Activated CD4-positive, alpha-beta T cell treated with anti-CD3 and anti-CD28 coated beads for 1 hour (primary cell): ENCODE results near the gene CTNNA3.

Experiments used
- DNase-seq: peaks from one replicate; pipeline ENCODE4 v3.0.0-alpha.2; 2020

Gene CTNNA3

DNA sequence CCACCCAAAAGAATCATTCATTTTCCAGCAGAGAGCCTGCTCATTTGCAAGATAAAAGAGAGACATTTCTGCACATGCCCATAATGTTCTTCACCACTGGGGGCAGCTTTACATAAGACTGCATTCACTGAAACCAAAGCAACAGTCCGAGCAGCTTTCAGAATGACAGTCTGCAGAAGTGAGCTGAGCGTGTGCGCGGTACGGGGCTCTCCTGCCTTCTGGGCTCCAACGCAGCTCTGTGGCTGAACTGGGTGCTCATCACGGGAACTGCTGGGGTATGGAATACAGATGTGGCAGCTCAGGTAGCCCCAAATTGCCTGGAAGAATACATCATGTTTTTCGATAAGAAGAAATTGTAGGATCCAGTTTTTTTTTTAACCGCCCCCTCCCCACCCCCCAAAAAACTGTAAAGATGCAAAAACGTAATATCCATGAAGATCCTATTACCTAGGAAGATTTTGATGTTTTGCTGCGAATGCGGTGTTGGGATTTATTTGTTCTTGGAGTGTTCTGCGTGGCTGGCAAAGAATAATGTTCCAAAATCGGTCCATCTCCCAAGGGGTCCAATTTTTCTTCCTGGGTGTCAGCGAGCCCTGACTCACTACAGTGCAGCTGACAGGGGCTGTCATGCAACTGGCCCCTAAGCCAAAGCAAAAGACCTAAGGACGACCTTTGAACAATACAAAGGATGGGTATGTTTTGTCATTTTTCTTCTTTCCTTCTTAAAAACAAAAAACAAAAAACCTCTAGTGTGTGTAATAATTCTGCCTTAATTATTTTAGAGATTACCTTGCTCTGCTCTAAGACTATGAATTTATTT lies 769.9 kb downstream of the CTNNA3 start, which contains the start of gene LRRTM3:
Gene LRRTM3, plus strand, starts transcription at position 141 of the 820 bp plus-strand sequence.
- no peak for DNase-seq

DNA sequence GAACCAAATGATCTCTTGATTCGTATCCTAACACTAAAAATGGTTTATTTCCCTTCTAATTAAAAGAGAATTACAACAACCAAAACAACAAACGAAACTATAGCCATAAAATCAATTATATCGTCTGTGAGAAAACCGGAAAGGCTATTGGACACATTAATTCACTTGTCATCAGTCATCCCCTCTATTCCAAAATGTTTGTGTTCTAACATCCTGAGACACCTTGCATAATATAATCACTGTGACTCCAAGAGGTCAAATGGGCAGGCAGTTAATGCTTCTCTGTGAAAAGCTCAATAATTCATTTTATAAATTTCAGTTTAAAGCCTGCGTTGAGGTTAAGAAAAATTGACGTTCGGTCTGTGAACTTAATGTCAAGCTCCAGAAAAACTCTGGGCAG lies 770.6 kb downstream of the CTNNA3 start:
- DNase-seq: no peak

- DNase-seq: no peak
Measured at GRCh38 chr10:66924674-66925345, 771.2 kb downstream of the CTNNA3 start.

- DNase-seq: no peak
Measured at GRCh38 chr10:66919248-66919647, 776.7 kb downstream of the CTNNA3 start.

- no peak for DNase-seq
Measured at GRCh38 chr10:66917104-66917503, 778.9 kb downstream of the CTNNA3 start.

DNA sequence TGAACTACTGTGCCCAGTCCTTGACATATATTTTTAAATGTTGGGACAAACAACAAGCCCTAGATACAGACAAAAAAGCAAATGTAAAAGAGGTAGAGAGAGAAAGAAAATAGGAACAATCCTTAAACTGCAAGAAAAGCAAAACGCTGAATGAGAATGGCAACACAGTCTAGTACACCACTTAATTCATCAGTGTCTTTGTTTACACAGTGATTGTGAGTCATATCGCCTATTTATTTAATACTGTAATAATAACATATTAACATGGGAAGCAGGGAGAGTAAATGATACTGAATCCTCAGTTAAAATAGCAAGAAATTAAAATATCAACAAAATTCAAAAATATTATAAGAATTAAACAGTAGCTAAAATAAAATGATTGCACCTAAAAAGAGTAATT lies 780.0 kb downstream of the CTNNA3 start:
- DNase-seq: no peak

DNA sequence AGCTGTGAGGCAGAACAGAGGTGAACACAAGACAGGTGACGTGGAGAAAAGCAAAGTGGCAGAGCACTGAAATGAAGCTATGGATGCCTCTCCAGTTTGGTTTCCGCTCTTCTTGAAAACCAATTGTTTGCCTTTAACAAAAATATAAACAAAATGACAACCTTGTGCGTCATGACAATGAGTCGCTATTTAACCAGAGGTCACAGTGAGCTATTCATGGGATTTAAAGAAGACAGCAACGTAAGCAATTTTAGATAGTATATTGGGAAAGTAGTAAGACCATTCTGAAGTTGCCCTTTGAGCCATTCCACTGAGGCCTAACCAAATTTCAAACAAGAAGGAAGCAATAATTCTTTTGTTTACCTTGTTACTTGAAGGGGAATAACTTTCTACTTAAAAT lies 785.3 kb downstream of the CTNNA3 start:
- DNase-seq: no peak

DNA sequence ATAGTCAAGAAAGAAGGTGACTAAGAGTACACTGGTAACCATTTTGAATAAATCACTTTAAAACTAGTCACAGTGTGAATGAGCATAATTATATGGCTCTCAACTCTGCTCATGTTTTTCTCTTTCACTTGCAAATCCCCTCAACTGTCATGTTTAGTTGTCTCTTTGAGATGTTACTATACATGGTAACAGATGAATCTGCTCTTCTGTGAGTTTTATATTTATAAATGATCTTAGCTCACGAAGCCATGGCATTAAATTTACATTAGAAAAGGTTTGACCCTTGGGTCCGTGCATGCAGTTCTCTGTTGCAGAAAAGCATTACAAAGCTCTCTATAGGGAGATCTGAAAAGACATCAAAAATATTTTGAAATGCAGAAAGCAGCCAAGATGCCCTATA lies 803.1 kb downstream of the CTNNA3 start:
- no peak for DNase-seq

- DNase-seq: no peak
Measured at GRCh38 chr10:66888237-66888636, 807.8 kb downstream of the CTNNA3 start.

- no peak for DNase-seq
Measured at GRCh38 chr10:66886848-66887247, 809.1 kb downstream of the CTNNA3 start.

DNA sequence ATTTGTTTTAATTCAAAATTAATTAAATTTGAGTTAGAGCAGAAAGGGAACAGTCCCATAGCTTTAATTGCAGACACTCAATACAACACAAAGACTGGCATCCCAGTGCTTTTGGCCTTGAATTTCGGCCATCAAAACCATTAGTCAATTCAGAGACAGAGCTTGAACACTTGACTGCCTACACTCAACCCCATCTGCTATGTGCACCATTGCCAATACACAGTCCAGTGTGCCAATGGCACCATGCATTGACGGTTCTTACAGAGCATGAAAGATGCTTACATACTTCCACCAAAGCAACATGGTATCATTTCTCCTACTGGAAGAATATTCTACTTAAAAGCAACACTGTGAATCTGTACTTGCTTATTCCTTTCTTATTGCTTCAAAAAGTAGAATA lies 813.7 kb downstream of the CTNNA3 start:
- no peak for DNase-seq

DNA sequence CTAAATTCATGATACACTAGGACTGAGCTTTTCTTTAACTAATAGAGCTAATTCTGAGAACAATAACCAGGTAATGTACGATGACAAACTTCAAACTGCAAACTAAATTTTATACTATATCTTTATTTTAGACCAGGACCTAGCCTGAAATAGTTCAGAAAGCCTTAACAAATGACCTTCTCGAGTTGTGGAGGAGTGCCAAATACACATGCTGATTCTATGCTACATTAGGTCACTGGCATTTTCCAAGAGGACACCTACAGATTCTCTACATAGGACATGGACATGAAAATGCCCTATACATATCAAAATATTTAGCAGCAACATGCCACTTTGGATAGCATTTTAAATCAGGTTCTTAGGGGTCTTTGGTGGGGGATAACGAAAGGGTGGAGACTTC lies 814.2 kb downstream of the CTNNA3 start:
- DNase-seq: no peak

DNA sequence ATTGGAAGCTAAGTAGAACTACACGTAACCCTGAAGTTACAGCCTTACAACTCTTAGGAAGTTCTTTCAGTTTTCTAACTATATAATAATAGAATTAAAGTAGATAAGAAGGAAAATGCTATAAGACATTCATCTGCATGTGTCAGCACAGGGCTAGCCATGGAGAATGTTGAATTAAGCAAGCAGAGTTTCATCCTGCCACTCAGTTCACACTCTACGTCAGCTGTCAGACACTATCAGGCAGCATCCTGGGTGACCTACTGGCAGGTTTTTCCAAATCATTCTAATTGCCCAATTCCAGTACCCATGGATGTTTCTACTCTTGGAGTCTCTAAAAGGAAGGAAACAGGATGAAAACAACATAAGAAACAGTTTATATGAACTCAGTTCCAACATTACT lies 815.2 kb downstream of the CTNNA3 start:
- no peak for DNase-seq

GRCh38 chr10:66880292-66880691 lies 815.7 kb downstream of the CTNNA3 start:
- no peak for DNase-seq

DNA sequence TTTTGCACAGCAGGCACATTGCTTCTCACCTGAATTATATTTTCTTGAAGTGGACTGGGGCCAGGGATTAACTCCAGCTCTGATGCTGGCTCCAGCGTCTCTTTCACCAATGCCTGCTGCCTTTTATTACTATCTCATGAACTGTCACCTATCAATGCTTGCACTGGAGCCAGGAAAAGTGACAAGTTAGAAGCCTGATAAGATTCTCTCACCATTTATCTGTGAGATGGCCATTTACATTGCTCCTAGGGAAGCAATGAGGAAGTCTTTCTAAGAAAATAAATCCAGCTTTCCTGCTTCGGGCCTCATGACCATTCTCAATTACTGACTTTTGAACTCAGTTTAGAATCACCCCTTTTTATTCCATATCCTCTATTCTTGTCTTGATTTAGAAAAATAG lies 818.6 kb downstream of the CTNNA3 start:
- no peak for DNase-seq

DNA sequence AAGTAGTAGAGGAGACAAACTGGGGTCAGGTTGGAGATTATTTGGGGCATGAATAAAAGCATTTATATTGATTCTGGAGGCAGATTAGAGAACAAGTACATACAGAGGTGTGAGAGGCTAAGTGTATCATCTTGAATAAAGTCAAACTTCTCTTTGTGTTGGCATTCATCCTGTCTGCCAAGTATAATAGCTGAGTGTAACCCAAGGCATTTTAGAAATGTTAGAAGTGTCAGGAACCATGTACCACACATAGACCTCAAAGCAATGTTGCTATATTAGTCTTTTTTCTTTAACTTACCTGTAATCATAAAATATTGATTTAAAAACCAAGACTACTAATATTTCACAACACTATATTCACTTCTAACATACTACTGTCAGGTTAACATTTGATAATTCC lies 826.4 kb downstream of the CTNNA3 start:
- no peak for DNase-seq

DNA sequence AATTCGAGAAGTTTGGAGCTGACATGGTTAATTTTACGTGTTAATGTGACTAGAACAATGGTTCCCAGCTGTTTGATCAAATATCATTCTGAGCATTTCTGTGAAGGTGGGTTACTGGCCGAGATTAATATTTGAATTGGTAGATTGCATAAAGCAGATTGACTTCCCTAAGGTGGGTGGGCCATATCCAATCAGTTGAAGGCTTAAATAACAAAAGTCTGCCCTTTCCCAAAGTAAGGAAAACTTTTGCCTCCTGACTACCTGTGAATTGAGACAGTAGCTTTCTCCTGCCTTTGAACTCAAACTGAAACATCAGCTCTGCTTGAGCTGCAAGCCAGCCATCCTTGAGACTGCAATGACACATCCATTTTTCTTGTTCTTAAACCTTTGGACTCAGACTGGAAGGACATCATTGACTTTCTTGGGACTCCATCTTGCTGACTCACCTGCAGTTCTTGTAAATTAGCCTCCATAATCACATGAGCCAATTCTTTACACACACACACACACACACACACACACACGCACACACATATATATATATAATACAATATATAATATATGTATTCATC lies 833.2 kb downstream of the CTNNA3 start:
- no peak for DNase-seq

- no peak for DNase-seq
Measured at GRCh38 chr10:66860376-66860945, 835.5 kb downstream of the CTNNA3 start.

- no peak for DNase-seq
Measured at GRCh38 chr10:66852811-66853210, 843.2 kb downstream of the CTNNA3 start.

DNA sequence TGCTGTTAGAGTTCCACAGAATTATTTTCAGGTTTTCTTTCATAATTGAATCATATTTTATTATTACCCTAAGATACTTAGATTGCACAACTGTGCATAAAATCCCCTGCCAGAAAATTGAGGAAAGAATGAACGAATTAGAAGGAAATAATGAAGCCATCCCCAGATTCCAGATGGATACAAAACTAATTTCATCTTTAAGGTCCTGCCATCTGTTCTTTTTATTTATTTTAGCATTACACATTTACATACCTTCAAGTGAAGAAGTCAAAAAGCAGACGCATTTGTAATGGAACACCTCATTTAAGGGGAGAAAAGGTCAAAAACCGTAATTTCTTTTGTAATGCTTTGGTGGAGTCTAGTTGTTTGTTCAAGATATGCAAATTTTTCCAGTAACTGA lies 847.1 kb downstream of the CTNNA3 start:
- DNase-seq: no peak

DNA sequence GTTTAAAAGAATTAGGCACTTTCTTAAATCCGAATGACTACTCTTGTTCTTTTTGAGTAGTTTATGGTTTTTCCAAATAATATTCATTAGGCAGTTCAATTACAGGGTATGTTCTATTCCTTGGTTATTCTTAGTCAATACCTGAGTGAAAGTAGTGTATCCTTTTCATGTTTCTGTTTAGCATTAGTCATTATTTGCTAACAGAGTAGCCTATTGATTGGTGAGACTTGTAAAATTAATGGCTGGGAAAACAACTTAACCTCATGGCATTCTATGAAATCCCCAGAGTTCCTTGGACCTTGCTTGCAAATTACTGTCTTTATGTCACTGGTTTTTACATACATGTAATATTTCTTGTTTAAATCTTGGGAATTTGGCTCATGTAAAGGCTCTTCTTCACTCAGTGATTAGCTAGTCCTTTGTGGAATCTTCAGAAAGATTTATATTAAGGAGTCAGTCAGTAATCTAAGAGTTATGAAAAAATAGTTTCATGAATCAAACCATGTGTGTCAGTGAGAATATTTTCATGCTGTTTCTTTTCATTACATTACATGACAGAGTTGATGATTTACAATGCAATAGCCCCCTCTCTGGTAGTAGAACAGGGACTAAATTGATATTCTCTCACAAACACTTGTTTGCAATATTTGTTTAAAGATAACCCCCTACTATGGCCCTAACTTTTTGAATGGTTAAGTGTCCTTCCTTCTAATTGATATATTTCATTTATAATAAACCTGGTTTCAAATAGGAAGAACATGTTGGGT lies 851.6 kb downstream of the CTNNA3 start:
- no peak for DNase-seq

- no peak for DNase-seq
Measured at GRCh38 chr10:66843396-66843795, 852.6 kb downstream of the CTNNA3 start.

DNA sequence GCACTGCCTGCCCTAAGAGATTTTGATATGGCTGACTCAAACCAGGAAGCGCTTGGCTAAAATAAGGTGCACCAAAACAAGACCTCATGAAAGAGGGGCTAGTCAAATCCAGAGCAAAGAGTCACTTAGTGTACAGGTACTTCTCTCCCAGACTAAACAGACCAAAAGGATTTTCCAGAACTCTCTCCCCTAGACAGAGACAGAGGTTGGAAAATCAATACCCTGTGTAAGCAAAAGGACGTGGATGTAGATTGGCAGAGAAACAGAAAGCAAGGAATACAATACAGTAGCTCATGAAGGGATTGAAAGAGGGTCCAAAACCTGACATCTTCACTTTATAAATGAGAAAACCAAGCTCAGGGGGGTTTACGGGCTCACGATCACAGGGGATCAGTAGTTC lies 853.1 kb downstream of the CTNNA3 start:
- no peak for DNase-seq
